GM21528 (cell line): ENCODE measurements around the gene GHDC.
"Not testable (repeated sequence)": the region's sequence is repeated elsewhere in the genome, so short reads cannot be mapped to it uniquely, and the experiment has no call there.

ENCODE experiments used
- ATAC-seq: cut with Tn5 transposase; IDR thresholded peaks from one replicate; pipeline ENCODE4 v1.9.1; 2021; ENCODE audit warnings: mild to moderate bottlenecking, moderate library complexity; ENCODE audit not compliant: unreplicated experiment, low FRiP score

GHDC gene, protein sequence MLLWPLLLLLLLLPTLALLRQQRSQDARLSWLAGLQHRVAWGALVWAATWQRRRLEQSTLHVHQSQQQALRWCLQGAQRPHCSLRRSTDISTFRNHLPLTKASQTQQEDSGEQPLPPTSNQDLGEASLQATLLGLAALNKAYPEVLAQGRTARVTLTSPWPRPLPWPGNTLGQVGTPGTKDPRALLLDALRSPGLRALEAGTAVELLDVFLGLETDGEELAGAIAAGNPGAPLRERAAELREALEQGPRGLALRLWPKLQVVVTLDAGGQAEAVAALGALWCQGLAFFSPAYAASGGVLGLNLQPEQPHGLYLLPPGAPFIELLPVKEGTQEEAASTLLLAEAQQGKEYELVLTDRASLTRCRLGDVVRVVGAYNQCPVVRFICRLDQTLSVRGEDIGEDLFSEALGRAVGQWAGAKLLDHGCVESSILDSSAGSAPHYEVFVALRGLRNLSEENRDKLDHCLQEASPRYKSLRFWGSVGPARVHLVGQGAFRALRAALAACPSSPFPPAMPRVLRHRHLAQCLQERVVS

DNA sequence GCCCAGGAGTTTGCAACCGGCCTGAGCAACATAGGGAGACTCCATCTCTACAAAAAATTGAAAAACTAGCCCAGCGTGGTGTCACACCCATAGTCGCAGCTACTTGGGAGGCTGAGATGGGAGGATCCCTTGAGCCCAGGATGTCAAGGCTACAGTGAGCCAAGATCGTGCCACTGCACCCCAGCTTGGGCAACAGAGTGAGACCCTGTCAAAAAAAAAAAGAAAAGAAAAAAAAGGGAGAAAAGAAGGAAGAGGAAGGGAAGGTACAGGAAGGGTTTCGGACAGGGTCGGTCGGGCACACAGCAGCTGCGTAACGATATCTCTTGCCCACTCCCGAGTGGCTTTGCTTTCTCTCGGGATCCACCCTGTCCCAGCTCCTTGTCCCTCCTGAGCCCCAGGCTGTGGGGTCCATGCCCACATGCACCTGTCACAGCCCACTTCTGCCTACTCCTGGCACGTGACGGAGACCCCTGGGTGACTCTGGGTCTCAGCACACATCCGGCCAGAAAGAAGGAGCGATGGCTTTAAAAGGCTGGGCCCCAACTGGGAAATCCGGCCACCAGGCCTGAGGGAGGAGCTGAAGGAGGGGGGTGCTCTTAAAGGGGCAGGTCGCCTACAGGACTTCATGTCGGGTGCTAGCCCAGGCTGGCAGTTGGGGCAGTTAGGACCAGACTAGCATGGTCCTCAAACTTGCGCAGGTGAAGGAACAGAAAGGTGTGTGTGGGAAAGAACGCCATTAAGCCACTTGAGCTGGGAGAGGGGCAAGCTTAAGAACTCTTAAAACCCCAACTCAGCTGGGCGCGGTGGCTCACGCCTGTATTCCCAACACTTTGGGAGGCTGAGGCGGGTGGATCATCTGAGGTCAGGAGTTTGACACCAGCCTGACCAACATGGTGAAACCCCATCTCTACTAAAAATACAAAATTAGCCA is at the start of gene GHDC:
GHDC (minus strand) TSS at position 526 of the 931 bp plus-strand sequence. CDS start 913 bp downstream, outside the sequence.
- ATAC-seq = peak; percentile 74

DNA sequence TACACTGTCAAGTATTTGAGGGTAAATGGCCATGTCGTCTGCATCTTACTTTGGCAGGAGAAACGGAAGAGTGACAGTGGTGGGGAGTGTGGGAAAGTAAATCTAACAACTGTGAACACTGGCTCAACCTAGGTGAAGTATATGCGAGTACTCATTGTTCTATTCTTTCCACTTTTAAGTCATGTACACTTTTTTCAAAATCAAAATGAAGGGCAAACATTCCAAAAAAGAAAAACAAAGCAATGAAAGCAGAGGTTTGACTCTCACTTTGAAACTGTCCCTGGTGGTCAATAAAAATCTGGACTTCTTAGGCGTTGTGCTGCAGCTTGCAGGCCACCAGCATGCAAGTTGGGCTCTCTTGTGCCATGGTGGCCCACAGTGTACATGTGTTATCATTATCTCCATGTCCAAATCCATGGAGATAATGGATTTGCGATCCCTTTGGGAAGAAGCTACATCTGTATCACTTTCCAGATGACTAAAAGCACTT is 49.2 kb upstream of the GHDC start:
- no peak for ATAC-seq

DNA sequence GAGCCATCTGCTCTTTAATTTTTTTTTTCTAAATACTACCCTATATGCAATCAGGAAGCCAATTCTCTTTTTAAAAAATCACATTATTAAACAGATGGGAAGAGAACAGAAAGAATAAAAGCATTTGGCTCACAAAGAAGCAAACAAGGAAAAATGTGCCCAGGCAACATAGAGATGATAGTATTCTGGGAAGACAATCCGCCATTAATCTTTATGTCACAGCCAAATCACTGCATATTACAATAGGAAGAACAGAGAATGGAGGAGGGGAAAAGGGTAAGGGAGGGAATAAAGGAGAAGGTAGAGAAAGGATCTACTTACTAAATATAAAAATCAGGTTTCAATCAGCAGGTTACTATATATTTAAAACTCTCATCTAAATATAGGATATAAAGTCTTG is 47.6 kb upstream of the GHDC start:
- ATAC-seq = no peak

DNA sequence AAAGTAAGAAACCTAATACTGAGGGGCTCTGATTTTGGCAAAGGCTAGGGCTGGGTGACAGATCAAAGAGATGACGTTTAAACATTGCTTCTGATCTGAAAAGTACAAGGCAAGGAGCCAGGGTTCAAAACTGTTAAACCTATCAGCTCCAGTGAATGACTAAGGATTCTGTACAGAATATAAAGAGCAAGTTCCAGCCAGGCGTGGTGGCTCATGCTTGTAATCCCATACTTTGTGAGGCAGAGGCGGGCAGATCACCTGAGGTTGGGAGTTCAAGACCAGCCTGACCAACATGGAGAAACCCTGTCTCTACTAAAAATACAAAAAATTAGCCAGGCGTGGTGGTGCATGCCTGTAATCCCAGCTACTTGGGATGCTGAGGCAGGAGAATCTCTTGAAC is 46.6 kb upstream of the GHDC start:
- not testable (repeated sequence) for ATAC-seq

DNA sequence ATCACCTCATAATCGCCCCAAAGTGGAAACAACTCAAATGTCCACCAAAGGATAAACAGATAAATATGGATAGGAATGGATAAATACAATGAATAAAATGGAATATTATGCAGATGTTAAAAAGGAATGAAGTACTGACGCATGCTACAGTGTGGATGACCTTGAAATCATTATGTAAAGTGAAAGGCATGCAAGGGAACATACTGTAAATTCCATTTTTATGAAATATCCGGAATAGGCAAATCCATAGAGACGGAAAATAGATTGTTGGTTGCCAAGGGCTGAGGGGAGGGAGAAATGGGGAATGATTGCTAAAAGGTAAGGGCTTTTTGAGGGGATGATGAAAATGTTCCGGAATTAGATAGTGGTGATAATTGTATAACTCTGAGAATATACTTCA is 45.9 kb upstream of the GHDC start:
- ATAC-seq = no peak

DNA sequence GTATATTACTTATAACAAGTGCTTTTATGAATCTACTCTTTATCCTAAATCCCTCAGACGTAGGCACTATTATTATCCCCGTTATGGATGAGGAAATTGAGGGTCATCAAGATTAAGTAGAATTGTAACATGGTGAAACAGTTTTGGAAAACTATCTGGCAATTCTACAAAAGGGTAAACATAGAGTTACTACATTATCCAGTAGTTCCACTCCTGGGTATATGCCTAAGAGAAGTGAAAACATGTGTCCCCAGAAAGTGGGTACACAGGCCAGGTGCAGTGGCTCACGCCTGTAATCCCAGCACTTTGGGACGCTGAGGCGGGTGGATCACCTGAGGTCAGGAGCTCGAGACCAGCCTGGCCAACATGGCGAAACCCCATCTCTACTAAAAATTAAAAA is 45.3 kb upstream of the GHDC start:
- not testable (repeated sequence) for ATAC-seq

DNA sequence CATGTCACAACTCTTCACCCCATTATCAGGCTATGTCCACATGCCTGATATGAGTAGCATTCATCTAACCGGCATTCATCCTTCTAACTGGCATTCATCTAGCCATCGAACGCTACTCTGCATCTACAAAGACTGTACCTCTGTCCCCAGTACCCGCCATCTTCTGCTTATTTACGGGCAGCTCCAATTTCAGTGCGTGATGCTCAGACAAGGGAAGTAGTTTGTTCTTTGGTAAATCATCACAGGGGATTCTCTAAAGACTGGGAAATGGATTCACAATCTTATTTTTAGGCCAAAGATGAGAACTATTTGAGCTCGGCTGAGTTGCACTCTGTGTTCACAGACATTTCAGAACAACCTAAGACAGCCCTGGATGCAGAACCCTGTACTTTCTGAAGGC is 42.5 kb upstream of the GHDC start:
- ATAC-seq = no peak

DNA sequence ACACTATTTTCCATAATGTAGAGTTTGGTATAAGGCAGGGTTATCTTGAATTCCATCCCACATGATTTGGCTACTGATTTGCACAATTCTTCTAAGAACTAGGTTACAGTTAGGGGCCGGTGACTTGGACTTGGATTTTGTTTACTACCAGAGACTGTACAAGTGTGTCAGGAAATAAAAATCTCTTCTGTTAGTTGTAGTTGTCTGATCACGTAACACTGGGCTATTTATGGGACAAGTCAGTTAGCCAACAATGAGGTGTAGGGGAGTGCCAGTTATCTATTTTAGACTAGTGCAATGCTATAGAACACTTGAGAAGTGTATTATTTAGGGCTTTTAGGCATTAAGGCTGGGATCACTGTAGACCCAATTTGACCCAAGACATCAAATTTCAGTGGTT is 39.7 kb upstream of the GHDC start:
- no peak for ATAC-seq

DNA sequence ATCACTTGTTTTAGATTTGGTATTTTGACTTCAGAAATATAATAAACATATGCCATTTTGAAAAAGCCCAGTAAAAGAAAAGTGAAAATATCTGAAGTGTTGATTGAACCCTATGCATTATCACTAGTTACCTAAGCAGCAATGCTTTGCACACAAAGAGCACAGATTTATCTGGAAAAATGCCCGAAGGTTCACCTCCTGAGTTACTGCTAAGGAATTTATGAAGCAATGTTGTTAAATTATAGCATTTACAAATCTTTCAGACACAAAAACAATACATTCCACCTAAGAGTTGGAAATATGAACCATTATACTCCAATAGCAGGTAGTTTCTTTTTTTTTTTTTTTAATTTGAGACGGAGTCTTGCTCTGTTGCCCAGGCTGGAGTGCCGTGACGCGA is 38.9 kb upstream of the GHDC start:
- ATAC-seq = no peak

DNA sequence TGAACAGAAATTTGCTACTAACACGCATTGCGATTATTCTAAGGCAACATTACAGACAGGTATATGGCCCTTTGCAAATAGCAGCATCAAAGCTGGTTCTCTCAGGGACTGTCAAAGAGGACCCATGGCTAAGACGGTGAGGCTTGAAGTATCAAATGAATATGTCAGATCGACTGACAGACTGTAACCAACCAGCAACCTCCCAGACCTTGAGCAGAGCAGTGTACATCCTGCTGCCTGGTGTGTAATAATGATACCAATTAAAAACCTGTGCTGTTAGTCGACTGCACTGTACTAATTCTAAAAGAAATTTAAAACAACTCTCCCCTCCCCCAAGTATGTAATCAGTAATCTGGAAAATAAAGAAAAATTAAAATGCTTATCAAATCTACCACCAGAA is 35.9 kb upstream of the GHDC start:
- ATAC-seq = no peak

DNA sequence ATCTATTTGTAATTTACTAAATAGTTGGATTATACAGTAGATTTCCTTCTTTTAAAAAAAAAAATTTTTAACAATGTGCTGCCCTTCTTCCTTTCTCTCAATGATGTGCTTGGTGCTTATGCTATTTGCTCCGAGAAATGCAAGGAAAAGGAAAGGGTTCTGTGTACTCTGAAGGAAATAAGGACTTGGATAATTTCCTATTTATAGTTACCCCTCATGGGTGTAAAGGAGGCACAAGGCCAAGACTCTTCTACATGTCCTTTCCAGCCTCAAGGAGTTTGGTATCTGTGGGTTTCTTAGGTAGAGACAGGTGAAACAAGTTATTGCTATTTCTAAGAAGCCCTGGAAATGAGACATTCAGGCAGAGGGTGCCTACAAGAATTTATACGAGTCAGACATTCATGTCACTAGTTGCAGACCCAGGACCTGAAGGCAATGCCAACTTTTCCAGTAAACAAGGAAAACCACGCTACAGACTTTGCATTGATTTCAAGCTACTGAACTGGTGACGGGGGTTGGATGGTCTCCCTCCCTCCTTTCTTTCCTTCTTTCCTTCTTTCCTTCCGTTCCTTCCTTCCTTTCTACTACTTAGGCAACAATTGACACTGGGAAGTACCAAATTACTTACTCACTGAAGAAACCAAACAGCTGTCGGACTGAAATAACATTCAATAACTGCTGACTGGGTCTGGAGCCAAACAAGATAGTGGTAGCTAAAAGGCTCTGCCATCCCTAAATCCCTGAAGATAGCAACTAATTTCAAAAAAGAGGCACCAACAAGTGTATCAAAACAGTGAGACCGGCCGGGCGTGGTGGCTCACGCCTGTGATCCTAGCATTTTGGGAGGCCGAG is 33.8 kb upstream of the GHDC start:
- ATAC-seq = no peak

DNA sequence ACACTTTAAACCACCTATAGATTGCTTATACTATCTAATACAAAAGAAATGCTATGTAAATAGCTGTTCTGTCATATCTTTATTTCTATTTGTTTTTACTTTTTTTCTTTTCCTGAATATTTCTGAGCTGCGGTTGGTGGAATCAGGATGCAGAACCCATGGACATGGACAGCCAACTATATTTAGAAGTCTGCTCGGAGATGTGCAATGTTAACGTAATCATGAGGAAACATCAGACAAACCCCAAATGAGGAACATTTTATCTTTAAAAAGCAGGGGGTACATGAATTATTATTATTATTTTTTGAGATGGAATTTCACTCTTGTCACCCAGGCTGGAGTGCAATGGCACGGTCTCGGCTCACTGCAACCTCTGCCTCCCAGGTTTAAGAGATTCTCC is 31.4 kb upstream of the GHDC start:
- ATAC-seq = no peak

DNA sequence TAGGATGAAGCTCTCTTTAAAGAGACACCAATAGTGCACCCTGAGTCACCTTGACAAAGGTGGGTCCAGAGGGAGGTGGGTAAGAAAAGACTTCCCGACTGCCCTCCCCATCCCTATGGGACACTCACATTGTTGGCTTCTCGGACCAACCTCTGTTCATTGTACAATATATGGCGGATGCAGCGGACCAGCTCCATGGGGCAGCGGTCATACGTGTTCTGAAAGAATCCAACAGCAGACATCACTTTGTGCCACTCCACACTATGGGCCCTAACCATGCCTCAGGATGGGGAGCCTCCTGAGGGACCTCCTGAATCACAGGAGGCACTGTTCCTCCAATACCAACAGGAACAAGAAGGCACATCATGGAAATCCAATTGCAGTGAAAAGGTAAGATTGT is 30.4 kb upstream of the GHDC start:
- ATAC-seq = no peak

DNA sequence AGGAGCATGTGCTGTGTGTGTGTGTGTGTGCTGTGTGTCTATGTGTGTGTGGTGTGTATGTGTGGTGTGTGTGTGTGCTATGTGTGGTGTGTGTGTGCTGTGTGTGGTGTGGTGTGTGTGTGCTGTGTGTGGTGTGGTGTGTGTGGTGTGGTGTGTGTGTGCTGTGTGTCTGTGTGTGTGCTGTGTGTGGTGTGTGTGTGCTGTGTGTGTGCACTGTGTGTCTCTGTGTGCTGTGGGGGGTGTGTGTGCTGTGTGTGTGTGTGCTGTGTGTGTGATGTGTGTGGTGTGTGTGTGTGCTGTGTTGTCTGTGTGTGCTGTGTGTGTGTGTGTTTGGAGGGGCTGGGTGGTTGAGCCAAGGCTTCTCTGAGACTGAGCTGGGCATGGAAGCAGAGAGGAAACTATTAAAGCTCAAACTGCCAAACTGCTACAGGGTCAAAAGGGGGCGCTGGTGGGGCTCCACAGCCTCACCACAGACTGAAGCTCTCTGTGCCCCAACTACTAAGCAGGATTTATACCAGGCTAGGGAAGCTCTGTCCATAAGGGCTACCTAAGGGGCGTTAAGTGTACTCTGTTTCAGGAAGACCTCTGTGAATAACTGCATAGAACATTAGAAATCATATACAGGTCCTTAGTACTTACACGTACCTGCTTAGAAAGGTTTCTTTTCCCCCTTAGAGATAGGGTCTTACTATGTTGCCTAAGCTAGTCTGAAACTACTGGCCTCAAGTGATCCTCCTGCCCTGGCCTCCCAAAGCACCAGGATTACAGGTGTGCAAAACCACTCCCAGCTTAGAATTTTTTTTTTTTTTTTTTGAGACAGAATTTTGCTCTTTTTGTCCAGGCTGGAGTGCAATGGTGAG is 27.8 kb upstream of the GHDC start:
- ATAC-seq = no peak

DNA sequence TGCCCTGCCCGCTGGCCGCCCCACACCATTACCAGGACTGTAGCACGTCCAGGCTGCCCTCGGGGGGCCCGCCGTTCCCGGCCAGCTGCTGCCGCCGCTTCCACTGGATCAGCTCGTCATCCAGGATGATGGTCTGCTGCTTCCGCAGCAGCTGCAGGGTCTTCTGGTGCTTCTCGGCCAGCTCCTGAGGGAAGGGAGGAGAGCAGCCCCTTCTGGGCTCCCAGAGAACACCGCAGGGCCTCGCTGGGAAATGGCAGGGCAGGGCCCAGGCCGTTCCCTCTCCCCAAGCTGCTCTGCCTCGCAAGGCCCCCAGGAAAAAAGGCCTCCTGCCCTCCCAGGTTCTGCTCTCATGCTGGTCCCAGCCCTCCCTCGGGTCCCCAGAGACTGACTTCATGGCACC is 25.0 kb upstream of the GHDC start:
- ATAC-seq = not testable (repeated sequence)

DNA sequence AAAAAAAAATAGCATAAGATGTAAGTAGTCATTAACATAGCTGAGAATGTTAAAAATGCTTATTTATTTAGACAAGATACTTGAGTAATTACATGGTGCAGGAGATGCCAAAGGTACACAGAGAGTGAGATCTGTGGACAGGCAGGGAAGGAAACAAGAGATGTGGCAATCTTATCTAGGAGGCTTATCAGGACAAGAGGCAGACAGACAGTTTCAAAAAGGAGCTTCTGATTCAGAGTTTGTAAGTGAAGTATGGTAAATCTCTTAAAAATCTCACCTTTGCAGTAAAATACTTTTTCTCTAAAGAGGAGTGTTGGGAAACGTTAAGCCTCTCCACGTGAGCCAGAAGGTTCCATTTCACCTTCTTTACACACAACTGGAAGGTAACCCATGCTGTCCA is 19.9 kb upstream of the GHDC start:
- ATAC-seq = no peak

DNA sequence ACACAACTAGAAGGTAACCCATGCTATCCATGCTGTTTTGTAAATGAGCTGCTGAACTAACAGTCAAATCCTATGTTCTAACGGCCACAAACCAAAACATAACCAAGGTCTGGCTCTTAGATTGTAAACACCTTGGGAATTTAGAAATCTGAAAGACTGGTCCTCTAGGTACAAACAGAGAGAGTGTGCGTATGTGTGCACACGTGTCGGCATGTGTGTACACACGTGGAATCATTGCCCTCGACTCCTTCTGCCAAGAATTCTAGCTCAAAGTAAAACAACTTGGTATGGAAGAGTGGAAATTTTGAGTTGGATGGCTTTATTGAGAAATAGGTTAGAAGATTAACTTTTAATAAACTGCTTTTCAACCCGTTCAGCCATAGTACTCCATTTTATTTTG is 18.1 kb upstream of the GHDC start:
- ATAC-seq = no peak

DNA sequence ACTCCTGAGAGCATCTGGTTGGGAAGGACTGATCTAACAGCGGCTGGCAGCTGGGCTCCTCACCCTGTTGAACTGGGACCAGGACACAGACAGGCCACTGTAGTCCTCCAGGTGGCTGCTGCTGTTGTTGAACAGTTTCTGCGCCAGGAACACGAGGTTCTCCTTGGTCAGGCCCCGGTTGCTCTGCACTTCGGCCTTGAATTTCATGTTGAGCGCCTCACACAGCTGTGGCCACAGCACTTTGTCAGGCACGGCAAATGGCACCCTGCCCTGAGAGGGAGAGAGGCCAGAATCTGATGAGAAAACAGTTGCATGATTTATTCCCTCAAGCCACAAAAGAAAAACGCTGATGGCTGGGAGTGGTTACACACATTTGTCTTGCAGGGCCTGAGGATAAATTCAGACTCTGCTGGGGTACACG is 17.6 kb upstream of the GHDC start:
- ATAC-seq = not testable (repeated sequence)

DNA sequence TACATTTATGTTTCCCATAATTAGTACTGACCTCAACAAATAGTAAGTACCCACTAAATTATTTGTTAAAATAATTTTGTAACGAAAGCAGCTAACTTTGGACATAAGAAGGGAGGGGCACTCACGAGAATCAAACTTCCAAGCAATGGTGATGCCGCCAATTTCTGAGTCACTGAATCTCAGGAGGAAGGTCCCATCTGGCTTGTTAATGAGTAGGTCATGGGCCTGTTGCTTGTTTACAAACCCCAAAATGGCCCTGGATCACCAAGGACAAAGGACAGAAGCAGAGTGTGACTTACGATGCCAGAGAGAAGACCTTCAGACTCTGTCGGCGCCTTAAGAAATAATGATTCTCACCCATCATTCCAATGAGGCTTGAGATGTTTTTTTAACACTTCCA is 15.8 kb upstream of the GHDC start:
- no peak for ATAC-seq
